KMS-11 (cell line): ENCODE data around the gene URGCP.

Experiments
- H2AFZ ChIP-seq: fragments of 200-600 bp; sonication (generic); 2 replicates; pipeline ENCODE4 v1.6.1; 2016; ENCODE audit warnings: antibody characterized with exemption, mixed run types, low read depth
- H3K27ac ChIP-seq: fragments of 200-600 bp; sonication (generic); 2 replicates; pipeline ENCODE4 v1.6.1; 2016; ENCODE audit warnings: mild to moderate bottlenecking, mixed run types
- H3K27me3 ChIP-seq: fragments of 200-600 bp; sonication (generic); 2 replicates; pipeline ENCODE4 v1.6.1; 2017; ENCODE audit warnings: mild to moderate bottlenecking, low read depth, mixed run types, moderate library complexity; ENCODE audit not compliant: insufficient read depth
- H3K36me3 ChIP-seq: fragments of 200-600 bp; sonication (generic); 2 replicates; pipeline ENCODE4 v1.6.1; 2017; ENCODE audit warnings: mild to moderate bottlenecking, mixed run types; ENCODE audit not compliant: insufficient read depth
- H3K4me1 ChIP-seq: fragments of 200-600 bp; sonication (generic); 2 replicates; pipeline ENCODE4 v1.6.1; 2016; ENCODE audit warnings: mild to moderate bottlenecking, low read depth, mixed run types; ENCODE audit not compliant: poor library complexity, severe bottlenecking
- H3K4me2 ChIP-seq: fragments of 200-600 bp; sonication (generic); 2 replicates; pipeline ENCODE4 v1.7.0; 2016; ENCODE audit warnings: mild to moderate bottlenecking, mixed run types
- H3K4me3 ChIP-seq: fragments of 200-600 bp; sonication (generic); IDR thresholded peaks from 2 replicates; pipeline ENCODE4 v1.6.1; 2017; ENCODE audit warnings: low read depth, low read length, mixed read lengths; ENCODE audit not compliant: insufficient read depth
- H3K79me2 ChIP-seq: fragments of 200-600 bp; sonication (generic); 2 replicates; pipeline ENCODE4 v1.6.1; 2016; ENCODE audit warnings: low read depth, mixed run types; ENCODE audit not compliant: insufficient read depth
- H3K9ac ChIP-seq: fragments of 200-600 bp; sonication (generic); 2 replicates; pipeline ENCODE4 v1.6.1; 2016; ENCODE audit warnings: mild to moderate bottlenecking, mixed run types
- H4K20me1 ChIP-seq: fragments of 200-600 bp; sonication (generic); 2 replicates; pipeline ENCODE4 v1.6.1; 2016; ENCODE audit warnings: mild to moderate bottlenecking, mixed run types; ENCODE audit not compliant: insufficient read depth
- TF ChIP-seq, protein P1 (sequence below): fragments of 200-600 bp; sonication (generic); conservative IDR thresholded peaks from 2 replicates; pipeline ENCODE4 v1.6.1; 2017; ENCODE audit warnings: low read depth, mild to moderate bottlenecking, antibody characterized with exemption, low read length, moderate library complexity, mixed read lengths

The URGCP gene

DNA sequence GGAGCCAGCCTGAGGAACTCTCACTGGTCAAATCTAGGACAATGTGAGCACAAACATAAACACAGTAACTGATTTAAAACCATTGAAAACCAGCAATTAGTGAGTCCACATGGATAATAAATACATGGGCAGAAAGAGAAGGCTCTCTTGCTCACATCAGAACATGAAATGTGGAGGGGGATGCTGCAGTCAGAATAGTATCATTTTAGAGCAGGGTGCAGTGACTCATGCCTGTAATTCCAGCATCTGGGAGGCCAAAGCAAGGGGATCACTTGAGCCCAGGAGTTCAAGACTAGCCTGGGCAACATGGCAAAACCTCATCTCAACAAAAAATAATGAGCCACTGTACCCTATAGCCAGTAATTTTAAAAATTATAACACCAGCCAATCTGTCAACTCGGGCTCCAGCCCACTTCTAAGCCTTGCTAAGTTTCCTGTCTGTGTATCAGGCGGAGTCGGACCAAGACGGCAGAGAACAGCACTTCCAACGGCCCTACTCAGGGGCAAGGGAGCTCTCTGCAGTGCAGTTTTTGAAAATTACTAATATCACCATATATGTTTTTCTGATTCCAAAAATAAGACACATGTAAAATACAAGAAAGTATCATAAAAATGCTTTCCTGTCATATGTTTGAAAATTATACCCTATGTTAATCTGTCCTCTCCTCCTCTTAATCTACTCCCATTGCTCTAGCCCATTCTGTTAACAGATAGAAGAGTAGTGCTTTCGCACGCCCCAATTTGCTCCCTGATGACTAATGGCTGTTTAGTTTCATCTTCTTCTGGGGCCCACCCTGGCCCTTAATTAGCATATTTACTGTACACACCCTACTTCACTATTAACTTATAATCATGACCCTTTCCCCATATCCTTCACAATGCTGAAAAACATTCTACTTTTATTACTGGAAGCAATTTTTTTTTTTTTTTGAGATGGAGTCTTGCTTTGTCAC, 17.1 kb downstream of the URGCP start:
- Histone ChIP-seq H3K27ac (no peak overlapping the region), H4K20me1 (no peaks in the 10 kb centered on the region), H3K4me1 (peaks cover 3% of the 10 kb centered on the region), H2AFZ (no peak overlapping the region), H3K4me2 (no peak overlapping the region), H3K4me3 (no peak overlapping the region), H3K36me3 (peaks cover 4% of the 10 kb centered on the region; the same call in 1 of the 2 replicates), H3K79me2 (peaks cover 5% of the 10 kb centered on the region; the same call in 1 of the 2 replicates), H3K27me3 (no peaks in the 10 kb centered on the region), H3K9ac (no peak overlapping the region)
- TF ChIP-seq, protein P1, sequence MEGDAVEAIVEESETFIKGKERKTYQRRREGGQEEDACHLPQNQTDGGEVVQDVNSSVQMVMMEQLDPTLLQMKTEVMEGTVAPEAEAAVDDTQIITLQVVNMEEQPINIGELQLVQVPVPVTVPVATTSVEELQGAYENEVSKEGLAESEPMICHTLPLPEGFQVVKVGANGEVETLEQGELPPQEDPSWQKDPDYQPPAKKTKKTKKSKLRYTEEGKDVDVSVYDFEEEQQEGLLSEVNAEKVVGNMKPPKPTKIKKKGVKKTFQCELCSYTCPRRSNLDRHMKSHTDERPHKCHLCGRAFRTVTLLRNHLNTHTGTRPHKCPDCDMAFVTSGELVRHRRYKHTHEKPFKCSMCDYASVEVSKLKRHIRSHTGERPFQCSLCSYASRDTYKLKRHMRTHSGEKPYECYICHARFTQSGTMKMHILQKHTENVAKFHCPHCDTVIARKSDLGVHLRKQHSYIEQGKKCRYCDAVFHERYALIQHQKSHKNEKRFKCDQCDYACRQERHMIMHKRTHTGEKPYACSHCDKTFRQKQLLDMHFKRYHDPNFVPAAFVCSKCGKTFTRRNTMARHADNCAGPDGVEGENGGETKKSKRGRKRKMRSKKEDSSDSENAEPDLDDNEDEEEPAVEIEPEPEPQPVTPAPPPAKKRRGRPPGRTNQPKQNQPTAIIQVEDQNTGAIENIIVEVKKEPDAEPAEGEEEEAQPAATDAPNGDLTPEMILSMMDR: no peak

DNA sequence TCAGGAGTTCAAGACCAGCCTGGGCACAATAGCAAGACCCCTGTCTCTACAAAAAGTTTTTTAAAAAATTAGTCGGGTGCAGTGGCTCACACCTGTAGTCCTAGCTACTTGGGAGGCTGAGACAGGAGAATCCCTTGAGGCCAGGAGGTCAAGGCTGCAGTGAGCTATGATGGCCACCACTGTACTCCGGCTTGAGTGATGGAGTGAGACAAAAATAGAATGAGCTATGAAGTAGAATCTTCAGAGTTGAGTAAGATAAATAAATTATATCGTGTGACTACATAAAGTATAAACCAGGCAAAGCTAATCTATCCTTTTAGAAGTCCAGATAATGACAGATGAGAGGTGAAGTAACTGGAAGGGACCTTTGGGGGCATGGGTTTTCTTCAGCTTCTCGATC, 21.8 kb downstream of the URGCP start:
- no peaks in the 10 kb centered on the region for H4K20me1 ChIP-seq
- no peak overlapping the region for H3K9ac ChIP-seq
- H3K36me3 ChIP-seq: peaks cover 4% of the 10 kb centered on the region; the same call in 1 of the 2 replicates
- TF ChIP-seq, protein P1: no peak
- no peaks in the 10 kb centered on the region for H3K27me3 ChIP-seq
- no peak overlapping the region for H3K4me3 ChIP-seq
- H2AFZ ChIP-seq: no peak overlapping the region
- no peaks in the 10 kb centered on the region for H3K4me1 ChIP-seq
- H3K27ac ChIP-seq: no peak overlapping the region
- no peak overlapping the region for H3K4me2 ChIP-seq
- no peaks in the 10 kb centered on the region for H3K79me2 ChIP-seq

DNA sequence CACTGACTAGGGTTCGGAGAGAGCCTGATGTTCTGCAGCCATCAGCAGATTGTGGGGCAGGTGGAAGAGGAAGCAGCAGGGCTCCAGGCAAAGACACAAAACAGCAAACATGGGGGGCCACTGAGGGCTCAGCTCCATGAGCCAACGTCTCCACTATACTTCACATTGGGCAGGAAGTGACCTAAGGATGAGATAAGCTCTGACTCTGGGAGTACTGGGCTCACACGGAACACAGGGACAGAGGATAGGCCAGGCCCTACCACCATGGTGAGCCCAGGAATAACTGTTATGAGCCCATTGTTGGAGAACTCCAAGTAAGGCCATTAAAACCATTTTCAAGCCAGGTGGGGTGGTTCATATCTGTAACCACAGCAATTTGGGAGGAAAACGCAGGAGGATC, 22.2 kb downstream of the URGCP start:
- H3K9ac ChIP-seq: no peak overlapping the region
- no peaks in the 10 kb centered on the region for H3K4me1 ChIP-seq
- TF ChIP-seq, protein P1: no peak
- no peak overlapping the region for H3K4me3 ChIP-seq
- H3K27ac ChIP-seq: no peak overlapping the region
- H3K27me3 ChIP-seq: no peaks in the 10 kb centered on the region
- no peak overlapping the region for H2AFZ ChIP-seq
- no peaks in the 10 kb centered on the region for H3K79me2 ChIP-seq
- no peaks in the 10 kb centered on the region for H4K20me1 ChIP-seq
- peaks cover 4% of the 10 kb centered on the region; the same call in 1 of the 2 replicates for H3K36me3 ChIP-seq
- H3K4me2 ChIP-seq: no peak overlapping the region

- Histone ChIP-seq H4K20me1 (no peaks in the 10 kb centered on the region), H3K79me2 (no peaks in the 10 kb centered on the region), H3K4me3 (no peak overlapping the region), H3K9ac (no peak overlapping the region), H3K27me3 (no peaks in the 10 kb centered on the region), H3K4me2 (no peak overlapping the region), H3K4me1 (no peaks in the 10 kb centered on the region), H3K27ac (no peak overlapping the region), H2AFZ (no peak overlapping the region), H3K36me3 (no peaks in the 10 kb centered on the region; the same call in 1 of the 2 replicates)
- TF ChIP-seq, protein P1: no peak
These were observed 25.8 kb downstream of the URGCP start for GRCh38 chr7:43880596-43880995.
